ENCODE results near the gene GATA3.

DNA sequence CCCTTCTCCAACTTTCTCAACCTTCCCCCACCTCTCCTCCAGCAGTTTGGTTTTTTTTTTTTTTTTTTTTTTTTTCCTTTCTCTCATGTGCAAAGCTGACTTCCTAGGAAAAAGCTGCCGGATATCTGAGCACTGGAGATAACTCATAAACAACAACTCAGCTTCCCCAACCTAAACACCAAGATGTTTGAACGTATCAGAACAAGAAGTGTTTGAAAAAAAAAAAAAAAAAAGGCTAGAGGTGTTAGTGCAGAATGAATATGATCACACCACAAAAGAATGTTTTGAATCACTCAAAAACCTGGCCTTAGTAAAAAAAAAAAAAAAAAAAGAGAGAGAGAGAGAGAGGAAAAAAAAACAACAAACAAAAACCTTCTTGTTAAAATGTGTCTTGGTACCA, 11.2 kb downstream of the GATA3 start:
- no peak for TF ChIP-seq ZFX (IDR thresholded peaks at IDR 0.05)
- TF ChIP-seq, protein P1, sequence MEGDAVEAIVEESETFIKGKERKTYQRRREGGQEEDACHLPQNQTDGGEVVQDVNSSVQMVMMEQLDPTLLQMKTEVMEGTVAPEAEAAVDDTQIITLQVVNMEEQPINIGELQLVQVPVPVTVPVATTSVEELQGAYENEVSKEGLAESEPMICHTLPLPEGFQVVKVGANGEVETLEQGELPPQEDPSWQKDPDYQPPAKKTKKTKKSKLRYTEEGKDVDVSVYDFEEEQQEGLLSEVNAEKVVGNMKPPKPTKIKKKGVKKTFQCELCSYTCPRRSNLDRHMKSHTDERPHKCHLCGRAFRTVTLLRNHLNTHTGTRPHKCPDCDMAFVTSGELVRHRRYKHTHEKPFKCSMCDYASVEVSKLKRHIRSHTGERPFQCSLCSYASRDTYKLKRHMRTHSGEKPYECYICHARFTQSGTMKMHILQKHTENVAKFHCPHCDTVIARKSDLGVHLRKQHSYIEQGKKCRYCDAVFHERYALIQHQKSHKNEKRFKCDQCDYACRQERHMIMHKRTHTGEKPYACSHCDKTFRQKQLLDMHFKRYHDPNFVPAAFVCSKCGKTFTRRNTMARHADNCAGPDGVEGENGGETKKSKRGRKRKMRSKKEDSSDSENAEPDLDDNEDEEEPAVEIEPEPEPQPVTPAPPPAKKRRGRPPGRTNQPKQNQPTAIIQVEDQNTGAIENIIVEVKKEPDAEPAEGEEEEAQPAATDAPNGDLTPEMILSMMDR (conservative IDR thresholded peaks at IDR 0.05), result no peak
